GM18868 (cell line): Measurements from ENCODE around the gene KIF21B.
"Not testable (repeated sequence)": the region's sequence is repeated elsewhere in the genome, so short reads cannot be mapped to it uniquely, and the experiment has no call there.

ENCODE experiments used
- ATAC-seq: cut with Tn5 transposase; IDR thresholded peaks from one replicate; pipeline ENCODE4 v1.9.1; 2021; ENCODE audit warnings: mild to moderate bottlenecking, moderate library complexity; ENCODE audit not compliant: unreplicated experiment

KIF21B gene

GRCh38 chr1:200949626-200950025, 73.9 kb downstream of the KIF21B start:
- no peak for ATAC-seq

GRCh38 chr1:200947059-200947566, 76.4 kb downstream of the KIF21B start:
- ATAC-seq, result no peak

- no peak for ATAC-seq
These were observed 78.4 kb downstream of the KIF21B start for GRCh38 chr1:200945111-200945510.

GRCh38 chr1:200938955-200939354, 84.6 kb downstream of the KIF21B start:
- ATAC-seq, result no peak

GRCh38 chr1:200935286-200935962, 88.1 kb downstream of the KIF21B start:
- not testable (repeated sequence) for ATAC-seq

- no peak for ATAC-seq
These were observed 88.8 kb downstream of the KIF21B start for GRCh38 chr1:200934676-200935245.

- no peak for ATAC-seq
These were observed 91.7 kb downstream of the KIF21B start for GRCh38 chr1:200931776-200932175.

GRCh38 chr1:200930285-200930684, 93.2 kb downstream of the KIF21B start:
- ATAC-seq, result not testable (repeated sequence)

GRCh38 chr1:200929530-200930278, 93.8 kb downstream of the KIF21B start:
- no peak for ATAC-seq

- ATAC-seq, result no peak
These were observed 97.7 kb downstream of the KIF21B start for GRCh38 chr1:200925831-200926230.

GRCh38 chr1:200923601-200924000, 99.9 kb downstream of the KIF21B start:
- no peak for ATAC-seq

GRCh38 chr1:200922406-200922805, 101.1 kb downstream of the KIF21B start:
- no peak for ATAC-seq

- no peak for ATAC-seq
These were observed 101.9 kb downstream of the KIF21B start for GRCh38 chr1:200921571-200922110.
